Measurements from ENCODE around the gene TMEM131. TPM values are rescaled to one million over a fixed set of nuclear protein-coding genes. Genes with fewer than 3 reads are reported as not detected.
"Not testable (repeated sequence)": the region's sequence is repeated elsewhere in the genome, so short reads cannot be mapped to it uniquely, and the experiment has no call there.

Gene TMEM131
- total RNA-seq, 4 donors from 2014 or later, result 24.1 to 44.6 (median 34.4) TPM

DNA sequence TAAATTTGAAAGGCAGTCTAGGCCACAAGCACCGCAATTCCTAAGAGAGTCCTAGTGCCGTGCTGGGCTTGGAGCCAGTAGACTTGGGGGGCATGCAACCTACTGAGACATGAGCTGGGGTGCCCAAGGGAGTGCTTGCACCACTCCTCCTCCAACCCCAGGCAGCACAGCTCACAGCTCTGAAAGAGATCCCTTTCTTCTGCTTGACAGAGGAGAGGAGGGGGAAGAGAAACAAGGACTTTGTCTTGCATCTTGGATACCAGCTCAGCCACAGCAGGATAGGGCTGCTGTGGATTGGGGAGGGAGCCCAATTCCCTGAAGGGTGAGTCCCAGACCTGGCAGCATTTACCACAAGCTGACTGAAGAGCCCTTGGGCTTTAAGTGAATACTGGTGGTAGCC, 134.6 kb downstream of the TMEM131 start:
- ATAC-seq (ENCODE audit: low FRiP score) (no peak), DNase-seq (ENCODE audit: low spot score) (no peak)
- no peak for TF ChIP-seq CTCF (IDR thresholded peaks at IDR 0.05)

DNA sequence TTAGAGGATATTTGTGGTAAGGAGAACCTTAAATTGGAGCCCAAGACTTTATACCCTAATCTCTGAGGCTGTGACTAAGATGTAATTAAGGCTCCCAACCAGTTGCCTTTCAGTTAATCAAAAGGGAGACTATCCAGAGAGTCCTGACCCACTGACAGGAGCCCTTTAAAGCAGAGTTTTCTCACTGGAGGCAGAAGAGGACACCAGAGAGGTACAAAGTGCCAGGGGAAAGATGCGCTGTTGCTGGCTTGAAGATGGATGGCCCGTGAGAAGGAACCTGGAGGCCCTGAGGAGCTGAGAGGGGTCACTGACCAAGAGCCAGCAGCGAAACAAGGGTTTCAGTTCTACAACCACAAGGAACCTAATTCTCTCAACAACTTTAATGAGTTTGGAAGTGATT, 137.3 kb downstream of the TMEM131 start:
- no peak for TF ChIP-seq CTCF (IDR thresholded peaks at IDR 0.05)
- DNase-seq (ENCODE audit: low spot score) (no peak), ATAC-seq (ENCODE audit: low FRiP score) (no peak)

GRCh38 chr2:97857553-97857952, 138.2 kb downstream of the TMEM131 start:
- DNase-seq (ENCODE audit: low spot score), result no peak
- no peak for TF ChIP-seq CTCF (IDR thresholded peaks at IDR 0.05)
- ATAC-seq (ENCODE audit: low FRiP score), result no peak

DNA sequence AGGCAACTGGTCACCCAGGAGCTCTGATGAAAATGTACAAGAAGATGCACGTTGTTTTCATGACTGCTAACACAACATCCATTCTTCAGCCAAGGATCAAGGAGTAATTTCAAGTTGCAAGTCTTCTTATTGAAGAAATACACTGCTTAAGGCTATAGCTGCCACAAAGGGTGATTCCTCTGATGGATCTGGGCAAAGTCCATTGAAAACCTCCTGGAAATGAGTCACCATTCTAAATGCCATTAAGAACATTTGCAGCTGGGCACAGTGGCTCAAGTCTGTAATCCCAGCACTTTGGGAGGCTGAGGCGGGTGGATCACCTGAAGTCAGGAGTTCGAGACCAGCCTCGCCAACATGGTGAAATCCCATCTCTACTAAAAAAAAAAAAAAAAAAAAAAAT, 142.7 kb downstream of the TMEM131 start:
- ATAC-seq (ENCODE audit: low FRiP score); DNase-seq (ENCODE audit: low spot score): not testable (repeated sequence)

DNA sequence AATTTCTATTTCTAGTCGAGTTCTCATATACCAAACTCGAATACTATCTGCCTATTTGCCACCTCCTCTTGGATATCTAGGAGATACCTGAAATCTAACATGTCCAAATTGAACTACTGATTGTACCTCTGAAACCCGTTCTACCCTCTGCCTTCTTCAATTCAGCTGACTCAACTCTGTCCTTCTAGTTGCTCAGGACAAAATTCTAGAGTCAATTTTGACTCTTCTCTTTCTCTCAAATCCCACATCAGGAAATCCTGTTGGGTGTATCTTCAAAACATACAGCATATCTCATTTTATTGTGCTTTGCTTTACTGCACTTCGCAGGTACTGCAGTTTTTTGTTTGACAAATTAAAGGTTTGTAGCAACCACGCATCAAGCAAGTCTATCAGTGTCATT, 144.6 kb downstream of the TMEM131 start:
- DNase-seq (ENCODE audit: low spot score) (no peak), ATAC-seq (ENCODE audit: low FRiP score) (no peak)
- TF ChIP-seq CTCF (IDR thresholded peaks at IDR 0.05), result no peak

- no peak for ATAC-seq (ENCODE audit: low FRiP score)
- TF ChIP-seq CTCF (IDR thresholded peaks at IDR 0.05), result no peak
- no peak for DNase-seq (ENCODE audit: low spot score)
Measured at GRCh38 chr2:97849881-97850528, 145.7 kb downstream of the TMEM131 start.

- DNase-seq (ENCODE audit: low spot score) (no peak), ATAC-seq (ENCODE audit: low FRiP score) (no peak)
- TF ChIP-seq CTCF (IDR thresholded peaks at IDR 0.05), result no peak
Measured at GRCh38 chr2:97848306-97848705, 147.4 kb downstream of the TMEM131 start.

GRCh38 chr2:97846716-97847115, 149.0 kb downstream of the TMEM131 start:
- DNase-seq (ENCODE audit: low spot score); ATAC-seq (ENCODE audit: low FRiP score): not testable (repeated sequence)

Measured in omental fat pad (tissue), 4 donors.